ENCODE data around the gene JUNB.
A peak's percentile ranks its signal among the peaks of the same experiment; 100 is the strongest.

Gene JUNB

DNA sequence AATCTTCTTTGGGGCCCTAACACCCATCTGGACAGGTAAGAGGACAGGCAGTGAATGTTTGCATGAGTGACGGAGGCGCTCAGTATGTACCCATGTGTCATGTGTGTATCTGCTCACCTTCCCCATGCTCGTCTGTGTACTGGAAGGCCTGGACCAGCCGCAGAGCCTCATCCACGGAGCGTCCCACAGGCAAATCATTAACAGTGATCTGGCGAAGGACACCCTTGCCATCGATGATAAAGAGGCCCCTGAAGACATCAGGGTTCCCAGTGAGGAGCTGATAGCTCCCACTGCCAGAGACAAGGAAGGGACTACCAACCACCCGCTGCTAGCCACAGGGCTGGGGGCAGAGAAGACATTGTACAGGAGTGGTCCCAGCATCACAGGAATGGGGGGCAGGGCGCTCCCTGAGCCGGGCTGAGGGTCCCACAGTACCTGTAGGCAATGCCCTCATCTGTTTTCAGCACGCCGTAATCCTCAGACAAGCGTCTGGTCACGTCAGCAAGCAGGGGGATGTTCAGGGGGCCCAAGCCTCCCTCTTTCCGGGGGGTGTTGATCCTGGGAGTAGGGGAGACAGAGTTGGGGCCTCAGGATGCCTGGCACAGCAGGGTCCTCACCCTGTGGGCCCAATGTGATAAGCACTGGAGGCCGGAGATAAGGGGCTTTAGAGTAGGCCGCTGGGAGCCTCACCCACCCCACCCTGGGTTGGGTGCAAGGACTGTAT lies 8.6 kb downstream of the JUNB start:
- DNase-seq (ENCODE audit: low spot score) = no peak
- Histone ChIP-seq H2BK12ac (ENCODE audit: low read length) (no peak overlapping the region), H3K4me2 (ENCODE audit: insufficient read depth, low read length, poor library complexity, severe bottlenecking) (no peak overlapping the region), H3K27me3 (ENCODE audit: control insufficient read depth in 3 of 3, insufficient read depth in 3 of 3, low read depth in 1 of 3, low read length in 3 of 3) (no peaks in the 10 kb centered on the region), H3K9ac (ENCODE audit: low read depth, low read length, poor library complexity) (no peak overlapping the region), H3K36me3 (replicated peaks in 1 of 2; ENCODE audit: control insufficient read depth in 2 of 2, insufficient read depth in 2 of 2, low read length in 2 of 2) (peaks cover 12 to 33% of the 10 kb centered on the region in 2 donors), H3K4ac (ENCODE audit: low read length) (no peak overlapping the region), H2BK5ac (ENCODE audit: low read length) (no peak overlapping the region), H3K27ac (replicated peaks; ENCODE audit: low read length) (no peak overlapping the region), H2BK15ac (ENCODE audit: low read length) (no peak overlapping the region), H3K4me1 (ENCODE audit: control insufficient read depth in 2 of 2, insufficient read depth in 1 of 2, low read depth in 1 of 2, low read length in 2 of 2) (peaks cover 12 to 14% of the 10 kb centered on the region in 2 donors), H2AK5ac (ENCODE audit: low read depth, low read length) (no peak overlapping the region), H4K91ac (ENCODE audit: low read depth, low read length, poor library complexity) (no peak overlapping the region), H2AFZ (ENCODE audit: low read length) (no peak overlapping the region), H3K79me1 (ENCODE audit: low read depth, low read length) (peaks cover 11% of the 10 kb centered on the region), H3K4me3 (ENCODE audit: low read length in 2 of 2) (peak overlapping the region in 1 of 2 donors; percentile 86), H3K18ac (ENCODE audit: low read length) (no peak overlapping the region), H4K8ac (ENCODE audit: low read depth, low read length) (no peak overlapping the region), H3K23ac (ENCODE audit: low read depth, low read length, poor library complexity) (no peak overlapping the region), H3K9me3 (replicated peaks in 1 of 2; ENCODE audit: control insufficient read depth in 2 of 2, insufficient read depth in 1 of 2, low read depth in 1 of 2, low read length in 2 of 2) (no peaks in the 10 kb centered on the region), H3K14ac (ENCODE audit: low read length) (no peak overlapping the region), H2BK120ac (ENCODE audit: low read depth, low read length) (no peak overlapping the region)
- no CpG with 5 or more reads among the region's 18 CpGs for WGBS, 2 donors (ENCODE audit: extremely low coverage in 2 of 2, insufficient read length in 2 of 2, insufficient replicate concordance in 1 of 2)

DNA sequence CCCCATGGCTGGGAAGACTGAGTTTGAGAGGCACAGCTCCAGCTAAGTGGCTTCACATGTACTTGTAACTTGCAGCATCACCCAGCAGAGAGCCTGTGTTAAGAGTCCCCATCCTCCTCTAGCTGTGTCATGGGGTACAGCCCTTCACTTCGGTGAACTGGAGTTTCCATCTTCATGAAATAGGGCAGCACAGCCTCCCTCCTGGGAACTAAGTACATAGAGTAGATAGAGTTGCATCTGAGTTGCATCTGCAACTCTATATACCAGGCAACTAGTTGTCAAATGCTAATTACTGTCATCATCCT lies 9.1 kb downstream of the JUNB start:
- Histone ChIP-seq H4K8ac (ENCODE audit: low read depth, low read length) (no peak overlapping the region), H3K27ac (replicated peaks; ENCODE audit: low read length) (no peak overlapping the region), H2BK12ac (ENCODE audit: low read length) (no peak overlapping the region), H3K23ac (ENCODE audit: low read depth, low read length, poor library complexity) (no peak overlapping the region), H3K18ac (ENCODE audit: low read length) (no peak overlapping the region), H2BK5ac (ENCODE audit: low read length) (no peak overlapping the region), H3K4me3 (ENCODE audit: low read length in 2 of 2) (peak overlapping the region; percentile 86 to 96), H3K4me2 (ENCODE audit: insufficient read depth, low read length, poor library complexity, severe bottlenecking) (peak overlapping the region; percentile 84), H3K9ac (ENCODE audit: low read depth, low read length, poor library complexity) (peak overlapping the region; percentile 56), H3K4ac (ENCODE audit: low read length) (no peak overlapping the region), H4K91ac (ENCODE audit: low read depth, low read length, poor library complexity) (no peak overlapping the region), H3K36me3 (replicated peaks in 1 of 2; ENCODE audit: control insufficient read depth in 2 of 2, insufficient read depth in 2 of 2, low read length in 2 of 2) (peaks cover 12 to 33% of the 10 kb centered on the region in 2 donors), H2AFZ (ENCODE audit: low read length) (no peak overlapping the region), H2BK15ac (ENCODE audit: low read length) (no peak overlapping the region), H3K79me1 (ENCODE audit: low read depth, low read length) (peaks cover 11% of the 10 kb centered on the region), H2AK5ac (ENCODE audit: low read depth, low read length) (no peak overlapping the region), H3K9me3 (replicated peaks in 1 of 2; ENCODE audit: control insufficient read depth in 2 of 2, insufficient read depth in 1 of 2, low read depth in 1 of 2, low read length in 2 of 2) (no peaks in the 10 kb centered on the region), H2BK120ac (ENCODE audit: low read depth, low read length) (no peak overlapping the region), H3K27me3 (ENCODE audit: control insufficient read depth in 3 of 3, insufficient read depth in 3 of 3, low read depth in 1 of 3, low read length in 3 of 3) (no peaks in the 10 kb centered on the region), H3K14ac (ENCODE audit: low read length) (no peak overlapping the region), H3K4me1 (ENCODE audit: control insufficient read depth in 2 of 2, insufficient read depth in 1 of 2, low read depth in 1 of 2, low read length in 2 of 2) (peaks cover 12 to 14% of the 10 kb centered on the region in 2 donors)
- no peak for DNase-seq (ENCODE audit: low spot score)
- no CpG with 5 or more reads among the region's 1 CpG for WGBS, 2 donors (ENCODE audit: extremely low coverage in 2 of 2, insufficient read length in 2 of 2, insufficient replicate concordance in 1 of 2)

DNA sequence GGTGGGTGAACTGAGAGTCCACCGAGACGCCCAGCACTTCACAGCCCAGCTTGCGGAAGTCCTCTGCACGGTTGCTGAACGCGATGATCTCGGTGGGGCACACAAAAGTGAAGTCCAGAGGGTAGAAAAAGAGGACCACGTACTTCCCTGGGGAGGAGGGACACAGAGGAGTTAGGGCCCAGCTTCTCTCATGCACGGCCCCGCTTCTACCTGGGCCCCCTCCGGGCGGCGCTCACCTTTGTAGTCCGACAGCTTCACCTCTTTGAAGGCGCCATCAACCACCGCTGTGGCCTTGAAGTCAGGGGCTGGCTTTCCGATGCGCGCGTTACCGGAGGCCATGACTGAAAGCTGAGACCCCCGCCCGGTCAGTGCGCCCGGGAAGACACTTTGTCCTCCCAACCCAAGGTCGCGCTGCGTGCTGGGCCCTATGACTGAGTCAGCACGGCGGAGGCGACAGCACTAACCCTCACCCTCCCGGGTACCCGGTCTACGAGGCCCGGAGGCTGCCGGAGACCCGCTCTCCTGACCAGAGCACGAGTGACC lies 9.7 kb downstream of the JUNB start:
- peak overlapping the region; percentile 100 for H3K18ac ChIP-seq (ENCODE audit: low read length)
- no peak overlapping the region for H2BK120ac ChIP-seq (ENCODE audit: low read depth, low read length)
- peak overlapping the region; percentile 94 for H2BK5ac ChIP-seq (ENCODE audit: low read length)
- peak overlapping the region; percentile 86 to 96 for H3K4me3 ChIP-seq (ENCODE audit: low read length in 2 of 2)
- peak overlapping the region; percentile 99 for H2BK15ac ChIP-seq (ENCODE audit: low read length)
- peak overlapping the region; percentile 98 for H2AFZ ChIP-seq (ENCODE audit: low read length)
- H3K9me3 ChIP-seq (replicated peaks in 1 of 2; ENCODE audit: control insufficient read depth in 2 of 2, insufficient read depth in 1 of 2, low read depth in 1 of 2, low read length in 2 of 2) = no peaks in the 10 kb centered on the region
- peak overlapping the region; percentile 100 for H3K9ac ChIP-seq (ENCODE audit: low read depth, low read length, poor library complexity)
- no peak overlapping the region for H4K91ac ChIP-seq (ENCODE audit: low read depth, low read length, poor library complexity)
- peak overlapping the region; percentile 30 for H3K27ac ChIP-seq (replicated peaks; ENCODE audit: low read length)
- H3K23ac ChIP-seq (ENCODE audit: low read depth, low read length, poor library complexity) = peak overlapping the region; percentile 98
- H2BK12ac ChIP-seq (ENCODE audit: low read length) = no peak overlapping the region
- H4K8ac ChIP-seq (ENCODE audit: low read depth, low read length) = no peak overlapping the region
- peaks cover 11% of the 10 kb centered on the region for H3K79me1 ChIP-seq (ENCODE audit: low read depth, low read length)
- peaks cover 10 to 12% of the 10 kb centered on the region in 2 donors for H3K4me1 ChIP-seq (ENCODE audit: control insufficient read depth in 2 of 2, insufficient read depth in 1 of 2, low read depth in 1 of 2, low read length in 2 of 2)
- peak overlapping the region; percentile 99 for H2AK5ac ChIP-seq (ENCODE audit: low read depth, low read length)
- H3K27me3 ChIP-seq (ENCODE audit: control insufficient read depth in 3 of 3, insufficient read depth in 3 of 3, low read depth in 1 of 3, low read length in 3 of 3) = no peaks in the 10 kb centered on the region
- H3K14ac ChIP-seq (ENCODE audit: low read length) = peak overlapping the region; percentile 99
- no CpG with 5 or more reads among the region's 38 CpGs for WGBS, 2 donors (ENCODE audit: extremely low coverage in 2 of 2, insufficient read length in 2 of 2, insufficient replicate concordance in 1 of 2)
- peaks cover 12 to 33% of the 10 kb centered on the region in 2 donors for H3K36me3 ChIP-seq (replicated peaks in 1 of 2; ENCODE audit: control insufficient read depth in 2 of 2, insufficient read depth in 2 of 2, low read length in 2 of 2)
- peak overlapping the region; percentile 87 for H3K4ac ChIP-seq (ENCODE audit: low read length)
- DNase-seq (ENCODE audit: low spot score) = no peak
- peak overlapping the region; percentile 84 for H3K4me2 ChIP-seq (ENCODE audit: insufficient read depth, low read length, poor library complexity, severe bottlenecking)

DNA sequence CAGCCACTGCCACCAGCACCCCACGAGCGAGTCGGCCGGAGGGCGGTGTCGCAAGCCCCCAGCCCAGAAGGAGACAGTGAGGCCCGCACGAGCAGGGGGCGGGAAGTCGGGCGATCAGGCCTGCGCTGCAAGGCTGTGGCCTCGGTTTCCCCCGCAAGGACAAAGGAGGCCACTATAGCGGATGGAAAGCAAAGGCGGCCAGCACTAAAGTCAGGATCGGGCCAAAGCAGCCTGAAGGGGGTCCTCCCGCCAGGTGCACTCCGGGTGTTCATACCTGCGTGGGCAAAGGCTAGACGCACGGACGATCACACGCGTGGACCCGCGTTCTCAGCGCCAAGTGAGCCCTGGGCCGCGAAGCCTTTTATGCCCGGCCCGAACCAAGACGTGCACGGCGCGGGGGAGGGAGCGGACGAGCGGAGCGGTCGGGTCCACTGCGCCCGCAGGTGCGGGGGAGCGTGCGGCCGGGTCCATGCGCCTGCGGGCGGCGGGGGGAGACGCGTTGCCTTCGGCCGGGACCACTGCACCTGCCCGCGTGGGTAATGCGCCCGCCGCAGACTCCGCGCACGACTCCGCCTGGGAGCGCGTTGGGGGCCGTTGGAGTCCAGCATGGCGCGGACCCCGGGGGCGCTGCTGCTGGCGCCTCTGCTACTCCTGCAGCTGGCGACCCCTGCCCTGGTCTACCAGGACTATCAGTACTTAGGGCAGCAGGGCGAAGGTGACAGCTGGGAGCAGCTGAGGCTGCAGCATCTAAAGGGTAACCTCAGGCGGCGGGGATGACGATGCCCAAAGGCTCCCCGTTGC lies 10.4 kb downstream of the JUNB start, which contains the start of the genes PRDX2 and THSD8:
Gene PRDX2 (minus strand): TSS at position 335 of the 801 bp plus-strand sequence. CDS start 539 bp downstream, outside the sequence.
Gene THSD8 (plus strand): TSS at position 604 of the 801 bp plus-strand sequence. CDS start 3 bp downstream, at position 607.
- Histone ChIP-seq H3K4me2 (ENCODE audit: insufficient read depth, low read length, poor library complexity, severe bottlenecking) (peak within 1 kb of the TSS; percentile 84), H2AK5ac (ENCODE audit: low read depth, low read length) (peak within 1 kb of the TSS; percentile 99), H3K36me3 (replicated peaks in 1 of 2; ENCODE audit: control insufficient read depth in 2 of 2, insufficient read depth in 2 of 2, low read length in 2 of 2) (peaks cover 12 to 32% of the 10 kb centered on the region in 2 donors), H2BK120ac (ENCODE audit: low read depth, low read length) (peak within 1 kb of the TSS; percentile 87), H3K4me3 (ENCODE audit: low read length in 2 of 2) (peak within 1 kb of the TSS; percentile 86 to 96), H3K18ac (ENCODE audit: low read length) (peak within 1 kb of the TSS; percentile 100), H3K14ac (ENCODE audit: low read length) (peak within 1 kb of the TSS; percentile 99), H3K23ac (ENCODE audit: low read depth, low read length, poor library complexity) (peak within 1 kb of the TSS; percentile 98), H3K4ac (ENCODE audit: low read length) (peak within 1 kb of the TSS; percentile 87), H3K27me3 (ENCODE audit: control insufficient read depth in 3 of 3, insufficient read depth in 3 of 3, low read depth in 1 of 3, low read length in 3 of 3) (no peaks in the 10 kb centered on the region), H4K8ac (ENCODE audit: low read depth, low read length) (peak within 1 kb of the TSS; percentile 87), H2AFZ (ENCODE audit: low read length) (peak within 1 kb of the TSS; percentile 98), H3K27ac (replicated peaks; ENCODE audit: low read length) (peak within 1 kb of the TSS; percentile 30), H2BK5ac (ENCODE audit: low read length) (peak within 1 kb of the TSS; percentile 94), H3K79me1 (ENCODE audit: low read depth, low read length) (peaks cover 11% of the 10 kb centered on the region), H3K9me3 (replicated peaks in 1 of 2; ENCODE audit: control insufficient read depth in 2 of 2, insufficient read depth in 1 of 2, low read depth in 1 of 2, low read length in 2 of 2) (no peaks in the 10 kb centered on the region), H2BK15ac (ENCODE audit: low read length) (peak within 1 kb of the TSS; percentile 99), H2BK12ac (ENCODE audit: low read length) (peak within 1 kb of the TSS; percentile 81), H4K91ac (ENCODE audit: low read depth, low read length, poor library complexity) (no peak within 1 kb of the TSS), H3K4me1 (ENCODE audit: control insufficient read depth in 2 of 2, insufficient read depth in 1 of 2, low read depth in 1 of 2, low read length in 2 of 2) (peaks cover 7 to 11% of the 10 kb centered on the region in 2 donors), H3K9ac (ENCODE audit: low read depth, low read length, poor library complexity) (peak within 1 kb of the TSS; percentile 100)
- no CpG with 5 or more reads among the region's 78 CpGs for WGBS, 2 donors (ENCODE audit: extremely low coverage in 2 of 2, insufficient read length in 2 of 2, insufficient replicate concordance in 1 of 2)
- DNase-seq (ENCODE audit: low spot score) = peak; percentile 80
